GM13976 (cell line): Measurements from ENCODE around the gene KRT82.

Source experiments
- DNase-seq: peaks from one replicate; pipeline ENCODE4 v3.0.0; 2012; ENCODE audit warnings: low spot score
- CTCF ChIP-seq: IDR thresholded peaks from 2 replicates; pipeline ENCODE4 v1.5.1; 2012; ENCODE audit warnings: borderline replicate concordance, mild to moderate bottlenecking; ENCODE audit not compliant: insufficient read depth; ENCODE audit errors: extremely low read depth, missing control alignments, control extremely low read depth
- in situ Hi-C: fragments of 300-500 bp; cut with MboI; formaldehyde crosslinking; loops from one replicate; pipeline ENCODE4 v1.12.0; 2022; ENCODE audit warnings: low sequenced_read_pairs, mixed read lengths, inconsistent platforms; ENCODE audit not compliant: unreplicated experiment

KRT82 gene

DNA sequence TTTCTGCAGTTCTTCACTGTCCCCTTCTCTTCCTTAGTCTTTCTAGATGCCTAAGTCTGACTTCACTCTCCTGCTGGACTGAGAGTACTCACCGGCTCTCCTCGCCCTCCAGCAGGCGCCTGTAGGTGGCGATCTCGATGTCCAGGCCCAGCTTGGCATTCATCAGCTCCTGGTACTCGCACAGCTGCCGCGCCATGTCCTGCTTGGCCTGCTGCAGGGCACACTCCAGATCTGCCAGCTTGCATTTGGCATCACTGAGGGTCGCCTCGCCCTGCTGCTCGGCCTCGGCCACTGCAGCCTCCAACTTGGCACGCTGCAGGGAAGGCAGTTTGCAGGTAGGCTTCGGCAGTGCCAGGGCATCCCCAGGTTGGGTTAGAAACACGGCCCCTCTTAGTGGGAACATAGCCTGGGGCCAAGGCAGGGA, 25.9 kb downstream of the KRT82 start:
- DNase-seq = no peak
- TF ChIP-seq CTCF = no peak
- in situ Hi-C loops = loop anchor here (10.0 kb wide), 1 partner anchor 495 kb away; no protein-coding TSS in a partner anchor

GRCh38 chr12:52379536-52379935, 26.6 kb downstream of the KRT82 start:
- in situ Hi-C loops = no loop called here
- DNase-seq = no peak
- no peak for TF ChIP-seq CTCF

DNA sequence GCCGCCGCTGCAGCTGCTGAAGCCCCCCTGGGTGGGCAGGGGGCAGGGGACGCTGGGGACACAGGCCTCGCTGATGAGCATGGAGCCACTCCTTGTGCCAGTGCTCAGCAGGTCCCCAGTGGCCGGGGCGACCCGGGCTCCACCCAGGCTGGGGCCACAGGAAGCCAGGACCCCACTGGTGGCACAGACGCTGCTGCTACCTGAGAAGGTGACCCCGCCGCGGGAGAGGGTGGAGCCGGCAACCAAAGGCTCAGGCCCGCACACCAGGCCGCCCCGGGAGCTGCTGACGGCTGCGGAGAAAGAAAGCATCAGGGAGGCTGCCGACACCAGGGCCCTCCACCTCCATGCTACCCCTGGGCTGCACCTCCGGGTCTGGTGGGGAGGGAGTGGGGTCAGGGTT, 28.0 kb downstream of the KRT82 start:
- no peak for TF ChIP-seq CTCF
- in situ Hi-C loops = no loop called here
- DNase-seq = no peak

GRCh38 chr12:52377266-52377665, 28.9 kb downstream of the KRT82 start:
- no peak for DNase-seq
- TF ChIP-seq CTCF = no peak
- in situ Hi-C loops = no loop called here

DNA sequence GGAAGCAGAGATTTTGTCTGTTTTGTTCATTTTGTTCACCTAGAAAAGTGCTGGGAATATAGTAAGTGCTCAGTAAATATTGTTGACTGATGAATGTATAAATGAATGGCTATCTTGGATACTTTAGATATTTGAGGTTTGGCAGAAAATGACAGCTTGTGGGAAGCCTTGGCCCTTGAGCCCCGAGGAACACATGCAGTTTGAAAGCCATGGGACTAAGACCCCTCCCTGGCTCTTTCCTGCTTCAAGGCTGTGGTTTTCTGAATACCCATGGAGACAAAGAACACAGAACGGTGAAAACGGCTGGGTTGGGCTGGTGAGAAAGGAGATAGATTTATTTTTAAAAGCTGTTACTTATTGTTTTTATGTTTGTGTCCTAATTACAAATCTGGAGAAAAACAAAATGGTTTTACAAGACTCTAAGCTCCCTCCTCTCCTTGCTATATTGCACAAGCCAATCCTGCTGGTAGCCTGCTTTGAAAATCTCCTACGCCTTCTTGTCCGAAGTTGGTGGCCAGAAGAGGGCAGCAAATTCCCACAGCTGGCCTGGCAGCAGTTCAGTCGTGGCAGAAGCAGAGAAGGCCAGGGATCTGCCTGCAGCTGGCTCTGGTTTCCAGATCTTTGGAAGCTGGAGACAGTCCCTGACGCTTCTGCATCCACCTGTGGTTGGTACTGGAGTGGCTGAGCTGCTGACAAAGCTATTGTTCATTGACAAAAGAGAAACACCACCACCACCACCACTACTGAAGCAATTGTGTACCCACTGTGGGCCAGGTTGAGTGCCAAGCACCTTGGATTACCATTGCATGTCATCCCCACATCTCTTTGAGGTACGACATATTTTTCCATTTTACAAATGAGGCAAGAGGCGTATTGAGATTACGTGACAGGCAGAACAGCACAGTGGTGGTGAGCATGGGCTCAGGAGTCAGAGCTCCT, 33.6 kb downstream of the KRT82 start:
- in situ Hi-C loops = no loop called here
- peak; percentile 79 for DNase-seq
- peak; percentile 74 for TF ChIP-seq CTCF

DNA sequence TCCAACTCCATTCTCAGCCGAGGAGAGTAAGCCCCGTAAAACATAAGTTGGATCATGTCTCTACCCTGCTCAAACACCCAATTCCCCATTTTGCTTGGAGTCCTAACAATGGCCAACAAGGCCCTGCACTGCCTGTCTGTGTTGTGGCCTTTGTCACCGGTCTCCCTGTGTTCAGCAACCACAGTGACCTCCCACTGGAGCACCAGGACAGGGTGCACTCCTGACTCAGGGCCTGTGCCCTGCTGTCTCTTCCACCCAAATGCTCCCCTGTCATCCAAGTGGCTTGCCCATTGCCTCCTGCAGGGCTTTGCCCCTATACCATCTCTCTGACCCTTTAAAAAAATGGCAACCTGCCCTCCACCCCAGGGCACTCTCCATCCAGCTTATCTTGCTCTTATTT, 34.4 kb downstream of the KRT82 start:
- no peak for DNase-seq
- TF ChIP-seq CTCF = no peak
- in situ Hi-C loops = no loop called here
